Measurements from ENCODE around the gene SEPTIN10.

SEPTIN10 gene

GRCh38 chr2:109523121-109523520 is 90.6 kb downstream of the SEPTIN10 start:
- DNase-seq (ENCODE audit: low spot score), result no peak

- no peak for DNase-seq (ENCODE audit: low spot score)
Observed at GRCh38 chr2:109522063-109522374, 91.7 kb downstream of the SEPTIN10 start.

- peak; percentile 75 for DNase-seq (ENCODE audit: low spot score)
Observed at GRCh38 chr2:109521233-109522062, 92.3 kb downstream of the SEPTIN10 start.

- DNase-seq (ENCODE audit: low spot score), result no peak
Observed at GRCh38 chr2:109519513-109519912, 94.3 kb downstream of the SEPTIN10 start.

- no peak for DNase-seq (ENCODE audit: low spot score)
Observed at GRCh38 chr2:109517118-109517889, 96.5 kb downstream of the SEPTIN10 start.

DNA sequence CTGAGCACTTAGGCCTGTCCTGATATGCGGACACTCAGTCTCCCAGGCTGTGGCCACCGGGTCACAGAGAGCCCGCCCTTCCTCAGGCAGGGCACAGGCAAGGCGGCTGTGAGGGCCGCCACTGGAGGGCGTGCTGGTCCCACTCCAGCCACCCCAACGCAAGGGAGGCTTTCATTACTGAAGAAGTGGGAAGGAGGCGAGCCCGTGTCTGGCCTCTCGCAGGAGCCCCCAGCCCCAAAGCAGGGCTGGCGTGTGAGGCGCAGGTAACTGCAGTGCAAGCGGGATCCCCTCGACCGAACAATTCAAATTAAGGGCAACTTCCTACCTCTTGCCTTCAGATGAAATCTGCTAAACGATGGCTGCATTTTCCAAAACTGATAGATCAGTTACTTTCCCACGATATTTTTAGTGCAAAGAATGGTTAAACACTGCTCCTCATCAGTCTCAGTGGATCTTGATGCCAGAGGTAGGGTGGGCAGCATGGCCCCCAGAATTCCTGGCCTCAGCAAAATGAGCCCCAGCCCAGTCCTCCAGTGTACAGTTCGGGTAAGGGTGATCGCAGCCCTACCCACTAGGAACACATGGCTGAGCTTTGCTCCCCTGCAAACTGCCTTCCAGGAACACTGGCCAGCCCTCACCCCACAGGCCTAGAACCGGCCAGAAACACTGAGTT is 97.2 kb downstream of the SEPTIN10 start:
- DNase-seq (ENCODE audit: low spot score), result peak; percentile 87

DNA sequence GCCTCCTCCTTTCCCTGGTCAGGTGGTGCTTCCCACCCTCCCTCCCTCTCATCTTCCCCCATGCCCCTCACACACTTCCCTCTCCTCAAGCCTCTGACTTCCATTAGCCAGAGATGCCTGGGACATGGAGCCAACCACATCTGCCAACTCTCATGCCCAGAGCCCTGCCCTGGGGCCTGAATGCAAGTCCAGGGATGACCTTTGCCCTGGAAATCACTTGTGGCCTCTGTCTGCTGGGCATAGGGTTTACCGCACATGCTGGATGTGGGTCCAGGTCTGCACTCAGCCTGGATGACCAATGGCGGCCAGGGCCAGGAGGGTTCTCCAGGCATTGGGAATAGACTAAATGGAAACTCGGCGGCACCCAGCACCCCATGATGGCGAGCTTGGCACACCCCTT is 98.9 kb downstream of the SEPTIN10 start:
- no peak for DNase-seq (ENCODE audit: low spot score)

- no peak for DNase-seq (ENCODE audit: low spot score)
Observed at GRCh38 chr2:109513749-109514588, 99.8 kb downstream of the SEPTIN10 start.

GRCh38 chr2:109513230-109513629 is 100.5 kb downstream of the SEPTIN10 start:
- no peak for DNase-seq (ENCODE audit: low spot score)

GRCh38 chr2:109512076-109512475 is 101.7 kb downstream of the SEPTIN10 start:
- no peak for DNase-seq (ENCODE audit: low spot score)

DNA sequence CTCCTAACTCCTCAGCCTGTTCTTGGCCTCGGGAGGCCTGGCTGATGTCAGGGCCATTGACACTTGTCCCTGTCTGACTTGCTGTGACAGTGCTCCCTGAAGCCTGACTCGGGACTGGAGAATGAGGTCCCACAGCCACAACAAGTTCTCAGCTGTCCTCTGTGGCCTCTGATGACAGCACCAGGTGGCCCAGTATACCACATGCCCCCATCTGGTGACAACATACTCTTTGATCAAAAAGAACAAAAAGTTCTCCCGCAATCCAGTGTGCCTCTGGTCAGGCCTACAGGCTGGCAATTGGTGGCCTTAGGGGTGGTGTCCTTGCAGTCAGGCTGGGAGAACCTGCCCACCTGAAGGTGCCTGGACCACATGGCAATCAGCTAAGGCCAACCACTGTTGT is 102.6 kb downstream of the SEPTIN10 start:
- DNase-seq (ENCODE audit: low spot score), result no peak

- peak; percentile 85 for DNase-seq (ENCODE audit: low spot score)
Observed at GRCh38 chr2:109510136-109511028, 103.4 kb downstream of the SEPTIN10 start.

DNA sequence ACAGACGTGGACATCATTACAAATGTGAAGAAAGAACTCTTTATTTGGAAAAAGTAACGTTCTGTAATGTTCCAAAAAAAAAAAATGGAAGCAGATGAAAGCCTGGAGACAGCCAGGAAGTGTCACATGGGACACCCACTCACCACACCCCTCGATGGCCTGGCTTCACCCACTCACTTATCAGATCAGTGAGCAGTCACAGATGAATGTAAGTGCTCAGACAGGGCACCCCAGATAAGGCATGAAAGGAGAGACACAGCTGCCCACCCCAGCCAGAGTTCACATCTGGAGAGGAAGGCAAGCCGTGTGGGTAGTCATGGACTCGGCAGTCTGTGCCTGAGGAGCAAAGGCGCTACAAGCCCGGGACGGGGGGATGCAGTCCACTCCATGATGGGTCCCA is 105.2 kb downstream of the SEPTIN10 start:
- DNase-seq (ENCODE audit: low spot score), result no peak

DNA sequence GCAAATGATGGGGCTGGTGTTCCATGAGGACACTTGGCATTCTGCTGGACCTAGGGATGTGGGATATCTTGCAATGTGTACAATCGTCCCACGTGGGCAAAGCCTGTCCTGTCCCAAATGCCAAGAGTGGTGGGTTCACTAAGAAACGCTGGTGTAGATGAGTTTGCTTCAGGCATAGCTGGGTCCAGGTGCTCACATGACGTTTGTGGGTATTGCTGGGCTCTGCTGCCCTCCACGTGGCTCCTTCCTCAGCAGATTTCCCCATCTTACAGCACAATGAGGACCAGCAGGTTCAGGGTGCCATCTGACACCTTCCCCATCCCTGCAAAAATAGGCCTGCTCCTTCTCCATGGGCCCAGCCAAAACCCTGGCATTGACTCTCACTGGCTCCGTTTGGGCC is 105.9 kb downstream of the SEPTIN10 start:
- DNase-seq (ENCODE audit: low spot score), result no peak

DNA sequence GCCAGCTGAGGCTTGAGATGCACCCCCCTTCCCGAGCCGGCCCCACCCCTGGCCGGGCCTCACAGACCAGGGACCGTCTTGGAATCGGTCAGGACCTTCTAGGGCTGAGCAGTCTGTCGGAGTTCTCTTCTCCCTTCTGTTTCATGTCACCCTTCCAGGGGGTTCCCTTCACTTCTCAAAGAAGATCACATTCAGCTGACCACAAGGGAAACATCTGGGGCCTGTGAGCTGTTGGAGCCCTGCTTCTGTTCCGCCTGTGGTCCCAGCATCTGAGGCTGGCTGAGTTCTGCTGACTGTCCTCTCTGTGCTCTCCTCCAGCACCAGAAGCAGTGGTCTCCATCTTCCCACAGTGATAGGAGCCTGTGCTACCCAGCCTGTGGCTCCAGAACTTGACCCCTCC is 106.5 kb downstream of the SEPTIN10 start:
- DNase-seq (ENCODE audit: low spot score), result no peak

GRCh38 chr2:109503191-109503590 is 110.6 kb downstream of the SEPTIN10 start:
- no peak for DNase-seq (ENCODE audit: low spot score)

- DNase-seq (ENCODE audit: low spot score), result no peak
Observed at GRCh38 chr2:109501461-109501860, 112.3 kb downstream of the SEPTIN10 start.

- DNase-seq (ENCODE audit: low spot score), result no peak
Observed at GRCh38 chr2:109500910-109501309, 112.9 kb downstream of the SEPTIN10 start.

DNA sequence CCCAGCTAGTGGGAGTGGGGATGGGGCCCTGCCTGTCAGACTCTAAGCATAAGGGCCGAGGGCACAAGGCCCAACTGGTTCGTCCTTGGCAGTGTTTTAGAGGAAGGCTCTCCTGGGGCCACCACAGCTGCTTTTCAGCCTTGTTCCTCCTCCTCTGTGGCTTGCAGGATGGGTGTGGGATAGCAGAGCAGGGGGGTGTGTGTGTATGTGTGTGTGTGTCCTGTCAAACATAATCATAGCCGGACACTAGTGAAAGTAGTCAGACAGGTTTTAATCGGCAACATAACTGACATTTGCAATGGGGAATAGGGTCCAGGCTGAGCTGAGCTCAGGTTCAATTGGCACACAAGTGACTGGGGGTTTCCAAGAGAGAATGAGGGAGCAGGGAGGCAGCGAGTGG is 114.2 kb downstream of the SEPTIN10 start:
- no peak for DNase-seq (ENCODE audit: low spot score)

DNA sequence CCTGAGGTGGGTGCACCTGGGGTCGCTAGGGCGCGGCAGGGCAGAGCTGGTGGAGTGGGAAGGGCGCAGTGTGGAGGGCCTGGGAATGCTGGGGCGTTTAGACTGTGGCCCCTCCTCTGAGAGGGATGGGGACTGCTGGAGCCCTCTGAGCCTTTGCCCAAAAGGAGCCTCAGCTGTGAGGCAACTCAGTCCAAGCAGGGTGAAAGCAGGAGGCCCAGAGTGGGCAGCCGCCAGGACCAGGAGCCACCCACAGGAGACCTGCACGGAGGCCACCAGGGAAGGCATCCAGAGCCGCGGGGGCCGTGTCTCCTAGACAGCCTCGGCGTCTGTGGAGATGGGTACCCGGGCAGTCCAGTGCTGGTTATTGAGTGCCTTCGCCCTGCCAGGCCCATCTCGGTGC is 114.9 kb downstream of the SEPTIN10 start:
- DNase-seq (ENCODE audit: low spot score), result no peak

All from D341Med (cell line).